NCI-H748 treated with DMSO at 0.1 percent for 48 hours (cell line): ENCODE results near the gene USP7.
"Not testable (repeated sequence)": the region's sequence is repeated elsewhere in the genome, so short reads cannot be mapped to it uniquely, and the experiment has no call there.

Experiments
- DNase-seq: peaks from one replicate; lab custom pipeline; 2025; lab: John Stamatoyannopoulos, UW

USP7 gene

GRCh38 chr16:8963821-8964441 lies at the start of gene USP7:
Gene USP7 (minus strand): TSS chr16:8963906. CDS start chr16:8963285, 621 bp downstream.
- DNase-seq = peak; percentile 44

GRCh38 chr16:9013508-9013864 lies 49.8 kb upstream of the USP7 start:
- no peak for DNase-seq

- no peak for DNase-seq
These were observed 49.3 kb upstream of the USP7 start for GRCh38 chr16:9012848-9013507.

GRCh38 chr16:9012330-9012729 lies 48.6 kb upstream of the USP7 start:
- DNase-seq = no peak

GRCh38 chr16:9008601-9009260 lies 45.0 kb upstream of the USP7 start:
- DNase-seq = no peak

GRCh38 chr16:9007177-9007794 lies 43.6 kb upstream of the USP7 start:
- DNase-seq = no peak

GRCh38 chr16:9004183-9004582 lies 40.5 kb upstream of the USP7 start:
- no peak for DNase-seq

GRCh38 chr16:9003763-9004162 lies 40.1 kb upstream of the USP7 start:
- DNase-seq = no peak

- DNase-seq = peak; percentile 9
These were observed 39.6 kb upstream of the USP7 start for GRCh38 chr16:9003322-9003721.

- DNase-seq = no peak
These were observed 38.3 kb upstream of the USP7 start for GRCh38 chr16:9002042-9002441.

GRCh38 chr16:9000664-9001063 lies 37.0 kb upstream of the USP7 start:
- DNase-seq = no peak

GRCh38 chr16:8999800-9000199 lies 36.1 kb upstream of the USP7 start:
- DNase-seq = no peak

- no peak for DNase-seq
These were observed 34.4 kb upstream of the USP7 start for GRCh38 chr16:8998108-8998507.

GRCh38 chr16:8996891-8997290 lies 33.2 kb upstream of the USP7 start:
- no peak for DNase-seq

- DNase-seq = no peak
These were observed 26.7 kb upstream of the USP7 start for GRCh38 chr16:8990445-8990844.

GRCh38 chr16:8989099-8989878 lies 25.6 kb upstream of the USP7 start:
- DNase-seq = no peak

- DNase-seq = no peak
These were observed 23.1 kb upstream of the USP7 start for GRCh38 chr16:8986818-8987191.

- no peak for DNase-seq
These were observed 22.4 kb upstream of the USP7 start for GRCh38 chr16:8986111-8986510.

GRCh38 chr16:8982816-8983215 lies 19.1 kb upstream of the USP7 start:
- no peak for DNase-seq

- not testable (repeated sequence) for DNase-seq
These were observed 18.2 kb upstream of the USP7 start for GRCh38 chr16:8981901-8982300.

- DNase-seq = not testable (repeated sequence)
These were observed 12.5 kb upstream of the USP7 start for GRCh38 chr16:8976189-8976588.

GRCh38 chr16:8975039-8975438 lies 11.3 kb upstream of the USP7 start:
- DNase-seq = no peak
